H1 (cell line): ENCODE measurements around the gene ZNF641. TPM values are rescaled to one million over a fixed set of nuclear protein-coding genes. Genes with fewer than 3 reads are reported as not detected.

Experiments used
- CTCF ChIA-PET: fragments of 300-600 bp; sonication (Branson Sonifier 250); formaldehyde crosslinking; loops from one replicate; lab custom pipeline; 2021; ENCODE audit not compliant: partially characterized antibody; lab: Charles Lee
- POLR2A ChIA-PET: fragments of 300-600 bp; sonication (Branson Sonifier 250); formaldehyde crosslinking; loops from one replicate; lab custom pipeline; 2021; ENCODE audit warnings: inconsistent platforms; ENCODE audit not compliant: partially characterized antibody; lab: Charles Lee
- DNase-seq, 2 experiments: peaks; one replicate each; pipeline versions ENCODE4 v3.0.0 to v3.0.0-alpha.2; 2010 to 2022; ENCODE audit warnings: low spot score in 2 of 2, low read depth in 1 of 2, mixed read lengths in 1 of 2
- FAIRE-seq: peaks from 2 replicates; lab custom pipeline; 2011; peaks lifted over from hg19 to GRCh38; lab: Jason Lieb, UNC
- H2AFZ ChIP-seq: 2 replicates; pipeline ENCODE4 v1.8.1; 2012; ENCODE audit warnings: low read length, inconsistent platforms
- H2AK5ac ChIP-seq: 2 replicates; pipeline ENCODE4 v1.6.1; 2013; ENCODE audit warnings: low read depth, low read length
- H2BK120ac ChIP-seq: replicated peaks from 2 replicates; pipeline ENCODE3; 2013; ENCODE audit warnings: low read depth, low read length, inconsistent platforms
- H2BK12ac ChIP-seq: 2 replicates; pipeline ENCODE4 v1.6.1; 2013; ENCODE audit warnings: low read depth, low read length
- H2BK15ac ChIP-seq: 2 replicates; pipeline ENCODE4 v1.6.1; 2013; ENCODE audit warnings: low read length
- H2BK20ac ChIP-seq: 2 replicates; pipeline ENCODE4 v1.6.1; 2013; ENCODE audit warnings: low read length
- H2BK5ac ChIP-seq: 2 replicates; pipeline ENCODE4 v1.6.1; 2013; ENCODE audit warnings: low read depth, low read length
- H3K14ac ChIP-seq: 2 replicates; pipeline ENCODE4 v1.6.1; 2013; ENCODE audit warnings: inconsistent platforms; ENCODE audit not compliant: insufficient read length
- H3K18ac ChIP-seq: 2 replicates; pipeline ENCODE4 v1.6.1; 2013; ENCODE audit warnings: low read length; ENCODE audit errors: extremely low read depth
- H3K23ac ChIP-seq: 2 replicates; pipeline ENCODE4 v1.6.1; 2013; ENCODE audit warnings: inconsistent platforms; ENCODE audit not compliant: insufficient read length
- H3K23me2 ChIP-seq: 2 replicates; pipeline ENCODE4 v1.6.1; 2013; ENCODE audit warnings: low read depth, low read length
- H3K27ac ChIP-seq: 2 replicates; pipeline ENCODE4 v1.6.1; 2011; ENCODE audit warnings: low read depth, low read length, inconsistent platforms
- H3K27me3 ChIP-seq, 4 experiments: replicated peaks in 1 of 4; 1 replicate in 1 of 4; 2 replicates in 3 of 4; pipeline versions ENCODE4 v1.6.1 to v1.8.1; 2011 to 2013; ENCODE audit warnings: low read length in 3 of 4, mild to moderate bottlenecking in 3 of 4, inconsistent platforms in 2 of 4, mixed read lengths in 2 of 4, moderate library complexity in 1 of 4; ENCODE audit not compliant: control insufficient read depth in 3 of 4, insufficient read depth in 3 of 4; ENCODE audit errors: extremely low read depth in 1 of 4
- H3K36me3 ChIP-seq, 4 experiments: 2 replicates each; pipeline versions ENCODE4 v1.6.1 to v1.8.1; 2011 to 2013; ENCODE audit warnings: mild to moderate bottlenecking in 4 of 4, low read length in 3 of 4, moderate library complexity in 2 of 4, control low read depth in 1 of 4, inconsistent platforms in 1 of 4; ENCODE audit not compliant: insufficient read depth in 4 of 4, control insufficient read depth in 2 of 4
- H3K4ac ChIP-seq: replicated peaks from 2 replicates; pipeline ENCODE3; 2013; ENCODE audit warnings: low read length, low read depth, mixed read lengths, inconsistent platforms; ENCODE audit not compliant: insufficient read length
- H3K4me1 ChIP-seq, 4 experiments: replicated peaks in 1 of 4; 1 replicate in 1 of 4; 2 replicates in 3 of 4; pipeline versions ENCODE4 v1.6.1 to v1.8.1; 2011 to 2013; ENCODE audit warnings: low read length in 3 of 4, inconsistent platforms in 2 of 4, mixed read lengths in 1 of 4; ENCODE audit not compliant: insufficient read depth in 4 of 4, control insufficient read depth in 3 of 4
- H3K4me2 ChIP-seq, 2 experiments: 2 replicates each; pipeline versions ENCODE4 v1.6.1 to v1.8.1; 2011 to 2013; ENCODE audit warnings: low read depth in 2 of 2, low read length in 2 of 2, control low read depth in 1 of 2, inconsistent platforms in 1 of 2, mild to moderate bottlenecking in 1 of 2; ENCODE audit not compliant: insufficient read depth in 1 of 2
- H3K4me3 ChIP-seq, 4 experiments: fragments of 200-600, 300-600 bp in 1 of 4; sonication (generic), shearing (Covaris generic), sonication (Bioruptor Twin) in 1 of 4; 2 replicates each; pipeline versions ENCODE4 v1.5.1 to v1.8.1; 2011 to 2016; ENCODE audit warnings: low read length in 4 of 4, low read depth in 3 of 4, control low read depth in 2 of 4, inconsistent platforms in 2 of 4, mild to moderate bottlenecking in 2 of 4, mixed read lengths in 1 of 4, moderate library complexity in 1 of 4; ENCODE audit not compliant: insufficient read depth in 2 of 4; ENCODE audit errors: extremely low read depth in 1 of 4
- H3K56ac ChIP-seq: replicated peaks from 2 replicates; pipeline ENCODE3; 2013; ENCODE audit warnings: low read depth, mild to moderate bottlenecking, mixed read lengths, low read length, inconsistent platforms; ENCODE audit not compliant: insufficient read length
- H3K79me1 ChIP-seq: 2 replicates; pipeline ENCODE4 v1.6.1; 2013; ENCODE audit warnings: low read depth, low read length, control low read depth
- H3K79me2 ChIP-seq, 2 experiments: 2 replicates each; pipeline versions ENCODE4 v1.6.1 to v1.8.1; 2012 to 2013; ENCODE audit warnings: low read length in 2 of 2, mild to moderate bottlenecking in 2 of 2, inconsistent platforms in 1 of 2; ENCODE audit not compliant: insufficient read depth in 2 of 2, control insufficient read depth in 1 of 2
- H3K9ac ChIP-seq, 4 experiments: replicated peaks in 1 of 4; 1 replicate in 1 of 4; 2 replicates in 3 of 4; pipeline versions ENCODE4 v1.6.1 to v1.8.1; 2011 to 2013; ENCODE audit warnings: low read depth in 3 of 4, low read length in 3 of 4, control low read depth in 2 of 4, mild to moderate bottlenecking in 2 of 4, moderate library complexity in 2 of 4, inconsistent platforms in 1 of 4; ENCODE audit errors: extremely low read depth in 1 of 4
- H3K9me3 ChIP-seq, 2 experiments: 2 replicates each; pipeline versions ENCODE4 v1.6.1 to v1.8.1; 2012 to 2013; ENCODE audit warnings: mild to moderate bottlenecking in 2 of 2, moderate library complexity in 2 of 2, control low read depth in 1 of 2, inconsistent platforms in 1 of 2, low read depth in 1 of 2, low read length in 1 of 2, mixed read lengths in 1 of 2; ENCODE audit not compliant: insufficient read depth in 2 of 2
- H4K20me1 ChIP-seq, 2 experiments: replicated peaks in 1 of 2; 2 replicates each; pipeline versions ENCODE3 to v1.8.1; 2011 to 2013; ENCODE audit warnings: inconsistent platforms in 2 of 2, low read length in 2 of 2, mild to moderate bottlenecking in 1 of 2; ENCODE audit not compliant: insufficient read depth in 2 of 2, control insufficient read depth in 1 of 2
- H4K5ac ChIP-seq: 2 replicates; pipeline ENCODE4 v1.6.1; 2013; ENCODE audit warnings: low read length, low read depth, mixed read lengths, inconsistent platforms; ENCODE audit not compliant: insufficient read length
- H4K8ac ChIP-seq: 2 replicates; pipeline ENCODE4 v1.8.0; 2013; ENCODE audit warnings: mild to moderate bottlenecking, moderate library complexity, low read length, inconsistent platforms; ENCODE audit not compliant: insufficient read depth; ENCODE audit errors: extremely low read depth
- H4K91ac ChIP-seq: replicated peaks from 2 replicates; pipeline ENCODE3; 2013; ENCODE audit warnings: low read length, mixed read lengths, inconsistent platforms; ENCODE audit not compliant: insufficient read length
- BACH1 ChIP-seq: IDR thresholded peaks from 2 replicates; pipeline ENCODE4 v1.6.1; 2012; ENCODE audit warnings: low read length, improper control_type of control experiment
- CBX5 ChIP-seq: fragments of 300-800, 300-1000 bp; sonication (generic); IDR thresholded peaks from 2 replicates; pipeline ENCODE4 v1.7.1; 2016; ENCODE audit warnings: antibody characterized with exemption, low read length, low read depth
- JUND ChIP-seq: IDR thresholded peaks from 2 replicates; pipeline ENCODE4 v1.6.1; 2011; ENCODE audit warnings: mild to moderate bottlenecking, improper control_type of control experiment, low read length
- MAX ChIP-seq: IDR thresholded peaks from 2 replicates; pipeline ENCODE4 v1.6.1; 2012; ENCODE audit warnings: inconsistent platforms
- NRF1 ChIP-seq: IDR thresholded peaks from 2 replicates; pipeline ENCODE4 v1.6.1; 2011; ENCODE audit warnings: mild to moderate bottlenecking, low read depth, low read length, improper control_type of control experiment
- SIN3A ChIP-seq, 2 experiments: IDR thresholded peaks in 1 of 2; conservative IDR thresholded peaks in 1 of 2; 2 replicates each; pipeline ENCODE4 v1.6.1; 2011 to 2012; ENCODE audit warnings: low read length in 2 of 2, improper control_type of control experiment in 1 of 2, low read depth in 1 of 2, mild to moderate bottlenecking in 1 of 2
- WGBS, 2 experiments: shearing (Covaris generic) in 1 of 2; methylation state at CpG; one replicate each; pipeline versions ENCODE4 v1.1.6 to v1.1.7; 2013 to 2015; ENCODE audit warnings: low lambda C conversion rate in 2 of 2, mixed read lengths in 2 of 2, inconsistent platforms in 1 of 2, low coverage in 1 of 2, missing lambda C conversion rate in 1 of 2; ENCODE audit not compliant: insufficient replicate concordance in 2 of 2, insufficient coverage in 1 of 2, insufficient read length in 1 of 2; ENCODE audit errors: extremely low coverage in 1 of 2, missing lambda C conversion rate in 1 of 2; 5-methylcytosine and 5-hydroxymethylcytosine counted together
- polyA plus RNA-seq, 7 experiments: library from polyadenylated mRNA; depleted of rRNA in 3 of 7; stranded (reverse) in 5 of 7; unstranded in 2 of 7; fragments of >200 nt in 5 of 7; fragments of 200-250 nt in 2 of 7; gene quantifications; 1 replicate in 5 of 7; 2 replicates in 1 of 7; 4 replicates in 1 of 7; pipeline versions ENCODE4 v1.2.1 to v1.2.3, GENCODE V29; 2011 to 2013; ENCODE audit warnings: missing spikeins in 2 of 7, mixed read lengths in 2 of 7
- total RNA-seq: library from RNA; stranded (reverse); fragmentation: NEBNext Ultra II Directional; extraction: Animal tissue kit (Norgen Biotek cat#: 25700); gene quantifications from 2 replicates; pipeline ENCODE4 v1.2.1, GENCODE V29; 2021

The ZNF641 gene
- total and polyA plus RNA-seq, 2 of the 8 experiments (the other 6 are each of a cell fraction or from before 2014, with no cell fraction given) = 2.4 to 6.2 TPM

GRCh38 chr12:48316491-48316890 is 34.2 kb downstream of the ZNF641 start:
- Histone ChIP-seq H4K91ac (no peak overlapping the region), H2BK12ac (no peak overlapping the region), H3K79me1 (no peaks in the 10 kb centered on the region), H2BK5ac (no peak overlapping the region), H3K27ac (no peak overlapping the region), H3K23ac (no peak overlapping the region), H2AFZ (no peak overlapping the region), H3K4me3 (no peak overlapping the region), H3K27me3 (no peaks in the 10 kb centered on the region), H4K5ac (no peak overlapping the region), H3K23me2 (no peaks in the 10 kb centered on the region), H3K4ac (no peak overlapping the region), H2AK5ac (no peak overlapping the region), H2BK120ac (no peak overlapping the region), H2BK15ac (no peak overlapping the region), H3K9me3 (peaks cover 3 to 15% of the 10 kb centered on the region in 2 experiments; a peak in 1 of 4 replicates), H3K79me2 (no peaks in the 10 kb centered on the region), H3K9ac (no peak overlapping the region), H3K4me2 (no peak overlapping the region), H3K14ac (no peak overlapping the region), H3K18ac (no peak overlapping the region), H2BK20ac (no peak overlapping the region), H3K56ac (no peak overlapping the region), H4K20me1 (no peaks in the 10 kb centered on the region), H3K4me1 (no peaks in the 10 kb centered on the region), H3K36me3 (no peaks in the 10 kb centered on the region), H4K8ac (no peak overlapping the region)
- DNase-seq = no peak
- CTCF ChIA-PET = no interaction called here
- 57% methylated on average over 2 of the region's 2 CpGs; no CpG with 5 or more reads in 1 of the 2 experiments for WGBS, 2 experiments
- POLR2A ChIA-PET = no interaction called here
- TF ChIP-seq SIN3A (conservative IDR thresholded peaks at IDR 0.05 in 1 of 2, IDR thresholded peaks at IDR 0.05 in 1 of 2; ENCODE audit: low read depth in 1 of 2, low read length in 2 of 2) (no peak), BACH1 (no peak), JUND (no peak), CBX5 (no peak), MAX (no peak), NRF1 (no peak)
- FAIRE-seq = no peak
